G401 (cell line): ENCODE measurements around the gene KIAA1549. TPM values are rescaled to one million over a fixed set of nuclear protein-coding genes. Genes with fewer than 3 reads are reported as not detected.
"Not testable (repeated sequence)": the region's sequence is repeated elsewhere in the genome, so short reads cannot be mapped to it uniquely, and the experiment has no call there.

Experiments
- DNase-seq: peaks from one replicate; pipeline ENCODE4 v3.0.0-alpha.2; 2015; ENCODE audit warnings: low spot score
- in situ Hi-C: cut with HindIII; loops from 2 replicates; pipeline ENCODE4 v1.10.0; 2016; ENCODE audit warnings: low sequenced_read_pairs, mixed read lengths
- total RNA-seq: library from RNA; depleted of rRNA; stranded (reverse); fragments of >200 nt; shearing (Covaris generic); gene quantifications from 2 replicates; pipeline ENCODE4 v1.2.3, GENCODE V29; 2014; rRNA removed

Gene KIAA1549
- total RNA-seq, 1 experiment from 2014 or later, result 1.3 TPM

- in situ Hi-C loops, result no loop called here
- no peak for DNase-seq
These were observed 182.4 kb downstream of the KIAA1549 start for GRCh38 chr7:138798836-138799235.

DNA sequence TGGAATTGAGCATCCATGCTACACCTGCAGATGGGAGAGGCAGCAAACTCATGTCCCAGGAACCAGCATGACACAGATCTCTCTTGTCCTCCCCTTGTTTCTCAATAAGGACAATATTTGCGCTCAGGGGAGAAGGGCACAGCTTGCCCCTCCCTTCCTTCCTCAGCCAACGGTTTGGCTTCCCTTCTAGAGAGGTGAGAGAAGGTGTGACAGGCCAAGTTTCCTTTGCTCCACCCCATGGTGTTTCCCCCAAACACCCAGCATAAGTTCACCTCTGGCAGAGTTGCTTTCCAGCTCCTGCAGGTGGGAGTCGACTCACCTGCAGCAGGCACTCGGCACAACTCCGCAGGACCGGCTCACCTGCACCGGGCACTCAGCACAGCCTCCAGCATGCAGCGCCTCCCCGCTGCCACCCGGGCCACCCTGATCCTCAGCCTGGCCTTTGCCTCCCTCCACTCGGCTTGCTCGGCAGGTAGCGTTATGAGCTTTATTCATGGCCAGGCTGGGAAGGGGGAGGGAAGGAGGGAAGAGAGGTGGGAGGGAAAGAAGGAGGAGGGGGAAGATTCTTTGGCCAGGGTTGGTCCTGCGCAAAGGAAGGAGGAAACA is 183.4 kb downstream of the KIAA1549 start, which contains the start of the genes ATP6V0A4 and TMEM213:
Gene ATP6V0A4 (minus strand): TSS at position 482 of the 606 bp plus-strand sequence. CDS start 26,949 bp downstream, outside the sequence.
Gene TMEM213 (plus strand): TSS at position 280 of the 606 bp plus-strand sequence. CDS start 111 bp downstream, at position 391.
- no peak for DNase-seq
- in situ Hi-C loops, result no loop called here

GRCh38 chr7:138797046-138797445 is 184.1 kb downstream of the KIAA1549 start:
- in situ Hi-C loops, DNase-seq: not testable (repeated sequence)

- no peak for DNase-seq
- in situ Hi-C loops, result no loop called here
These were observed 185.1 kb downstream of the KIAA1549 start for GRCh38 chr7:138796038-138796615.

GRCh38 chr7:138785587-138786437 is 195.4 kb downstream of the KIAA1549 start:
- in situ Hi-C loops, result no loop called here
- DNase-seq, result no peak

DNA sequence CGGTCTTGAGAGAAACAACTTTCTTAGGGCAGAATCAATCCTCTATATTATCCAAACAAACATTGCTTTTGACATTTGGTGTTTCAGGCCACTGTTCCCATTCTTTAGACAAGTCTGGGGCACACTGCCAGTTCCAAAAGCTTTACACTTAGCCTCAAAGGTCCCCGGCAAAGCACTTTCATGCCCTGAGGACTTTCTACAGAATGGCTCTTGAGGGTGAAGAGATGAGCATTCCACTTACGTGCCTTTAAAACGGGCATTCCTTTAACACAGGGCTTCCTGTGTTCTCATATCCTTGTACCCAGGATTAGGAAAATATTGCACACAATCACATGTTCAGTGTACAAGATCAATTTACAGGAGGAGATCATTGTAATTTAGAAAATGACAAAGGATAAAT is 196.5 kb downstream of the KIAA1549 start:
- DNase-seq, result no peak
- in situ Hi-C loops, result no loop called here

Other genes starting within 250 kb of the KIAA1549 start
- not detected in 2 replicates for gene TMEM213, start 183.4 kb downstream of the KIAA1549 start, total RNA-seq
- gene ATP6V0A4, start 183.2 kb downstream of the KIAA1549 start, total RNA-seq, result not detected in 2 replicates
- 22.2 and 22.3 TPM in 2 replicates for gene ZC3HAV1L, start 54.7 kb upstream of the KIAA1549 start, total RNA-seq
- gene ZC3HAV1, start 128.3 kb upstream of the KIAA1549 start, total RNA-seq, result 8.9 and 14.3 TPM in 2 replicates
- 2.6 and 4.1 TPM in 2 replicates for gene UBN2, start 249.8 kb upstream of the KIAA1549 start, total RNA-seq